PFSK-1 (cell line): Measurements from ENCODE around the gene DKKL1.

Source experiments
- POLR2AphosphoS5 ChIP-seq: IDR thresholded peaks from 2 replicates; pipeline ENCODE4 v1.6.1; 2012; ENCODE audit warnings: low read depth, mild to moderate bottlenecking, control low read depth, low read length, moderate library complexity
- REST ChIP-seq, 2 experiments: IDR thresholded peaks; 2 replicates each; pipeline versions ENCODE4 v1.6.1 to v1.8.0; 2011 to 2012; ENCODE audit warnings: low read depth in 2 of 2, low read length in 2 of 2, control low read depth in 1 of 2, inconsistent platforms in 1 of 2, mild to moderate bottlenecking in 1 of 2, moderate library complexity in 1 of 2; ENCODE audit not compliant: insufficient read depth in 1 of 2
- SIN3A ChIP-seq: IDR thresholded peaks from 2 replicates; pipeline ENCODE4 v1.6.1; 2012; ENCODE audit warnings: mild to moderate bottlenecking, low read length, moderate library complexity, borderline replicate concordance; ENCODE audit not compliant: insufficient read depth
- TAF1 ChIP-seq: IDR thresholded peaks from 2 replicates; pipeline ENCODE4 v1.6.1; 2012; ENCODE audit warnings: low read length, control low read depth, borderline replicate concordance; ENCODE audit not compliant: insufficient read depth

DNA sequence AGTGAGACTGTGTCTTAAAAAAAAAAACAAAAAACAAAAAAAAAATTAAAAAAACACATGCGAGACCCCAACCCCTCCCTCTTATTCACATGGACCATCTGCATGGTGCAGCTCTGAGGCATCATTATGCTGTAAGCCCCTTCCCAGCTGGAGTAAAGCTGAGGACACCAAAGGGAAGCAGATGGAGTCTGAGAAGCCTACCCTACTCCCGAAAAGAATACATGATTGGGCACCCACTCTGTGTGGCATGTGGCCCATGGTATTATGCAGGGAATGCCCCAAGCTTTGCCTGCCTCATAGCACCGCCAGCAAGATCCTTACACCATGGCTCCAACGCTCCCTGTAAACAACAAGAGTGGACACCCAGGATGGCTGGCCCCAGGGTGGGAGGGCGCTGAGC is 54.8 kb downstream of the DKKL1 start:
- TF ChIP-seq SIN3A (no peak), REST (IDR thresholded peaks at IDR 0.05; ENCODE audit: insufficient read depth in 1 of 2, low read depth in 2 of 2, low read length in 2 of 2) (no peak), POLR2AphosphoS5 (no peak), TAF1 (no peak)
